MM.1S (cell line): Measurements from ENCODE around the gene RAB10.

Experiments used
- DNase-seq: peaks from one replicate; pipeline ENCODE4 v3.0.0-alpha.2; 2015
- H2AFZ ChIP-seq: fragments of 300-600 bp; sonication (generic); 2 replicates; pipeline ENCODE4 v1.6.0; 2016; ENCODE audit warnings: antibody characterized with exemption, low read length
- H3F3A ChIP-seq: fragments of 300-600 bp; sonication (generic); 2 replicates; pipeline ENCODE4 v1.6.1; 2016; ENCODE audit warnings: mild to moderate bottlenecking, antibody characterized with exemption, low read length, moderate library complexity, mixed read lengths; ENCODE audit not compliant: insufficient read depth
- H3K27ac ChIP-seq: fragments of 300-600 bp; sonication (generic); 2 replicates; pipeline ENCODE4 v1.5.1; 2016; ENCODE audit warnings: mild to moderate bottlenecking, low read length
- H3K27me3 ChIP-seq: fragments of 300-600 bp; sonication (generic); replicated peaks from 2 replicates; pipeline ENCODE4 v1.6.0; 2016; ENCODE audit warnings: low read length; ENCODE audit not compliant: insufficient read depth
- H3K36me3 ChIP-seq: fragments of 300-600 bp; sonication (generic); replicated peaks from 2 replicates; pipeline ENCODE4 v1.6.1; 2016; ENCODE audit warnings: mild to moderate bottlenecking, low read length, mixed read lengths; ENCODE audit not compliant: insufficient read depth
- H3K4me1 ChIP-seq: fragments of 300-600 bp; sonication (generic); 2 replicates; pipeline ENCODE4 v1.6.1; 2016; ENCODE audit warnings: low read length, mixed read lengths
- H3K4me2 ChIP-seq: fragments of 300-600 bp; sonication (generic); 2 replicates; pipeline ENCODE4 v1.6.0; 2016; ENCODE audit warnings: low read depth, low read length
- H3K4me3 ChIP-seq: fragments of 300-600 bp; sonication (generic); 2 replicates; pipeline ENCODE4 v1.5.1; 2016; ENCODE audit warnings: low read length, mixed read lengths
- H3K79me2 ChIP-seq: fragments of 300-600 bp; sonication (generic); 2 replicates; pipeline ENCODE4 v1.6.1; 2016; ENCODE audit warnings: mixed run types, low read length, mixed read lengths
- H3K9ac ChIP-seq: fragments of 300-600 bp; sonication (generic); 2 replicates; pipeline ENCODE4 v1.6.1; 2016; ENCODE audit warnings: low read length, mixed read lengths
- H3K9me2 ChIP-seq: fragments of 300-600 bp; sonication (generic); replicated peaks from 2 replicates; pipeline ENCODE4 v1.6.1; 2016; ENCODE audit warnings: mild to moderate bottlenecking, low read length, mixed read lengths; ENCODE audit not compliant: insufficient read depth
- H3K9me3 ChIP-seq: fragments of 300-600 bp; sonication (generic); replicated peaks from 2 replicates; pipeline ENCODE4 v1.6.1; 2016; ENCODE audit warnings: mild to moderate bottlenecking, low read length, mixed read lengths; ENCODE audit not compliant: insufficient read depth
- H4K20me1 ChIP-seq: fragments of 300-600 bp; sonication (generic); 2 replicates; pipeline ENCODE4 v1.6.1; 2016; ENCODE audit warnings: mild to moderate bottlenecking, low read length, moderate library complexity, mixed read lengths; ENCODE audit not compliant: insufficient read depth
- EZH2 ChIP-seq: fragments of 300-600 bp; sonication (generic); optimal IDR thresholded peaks from 2 replicates; pipeline ENCODE3; 2017; ENCODE audit warnings: low read depth, mild to moderate bottlenecking, antibody characterized with exemption, low read length, mixed read lengths
- EZH2phosphoT487 ChIP-seq: fragments of 300-600 bp; sonication (generic); IDR thresholded peaks from 2 replicates; pipeline ENCODE4 v1.6.1; 2018; ENCODE audit warnings: antibody characterized with exemption, low read length
- TF ChIP-seq, protein P1 (sequence below): fragments of 300-600 bp; sonication (generic); IDR thresholded peaks from 2 replicates; pipeline ENCODE4 v1.5.1; 2016; ENCODE audit warnings: antibody characterized with exemption, low read length, mixed read lengths

The RAB10 gene

DNA sequence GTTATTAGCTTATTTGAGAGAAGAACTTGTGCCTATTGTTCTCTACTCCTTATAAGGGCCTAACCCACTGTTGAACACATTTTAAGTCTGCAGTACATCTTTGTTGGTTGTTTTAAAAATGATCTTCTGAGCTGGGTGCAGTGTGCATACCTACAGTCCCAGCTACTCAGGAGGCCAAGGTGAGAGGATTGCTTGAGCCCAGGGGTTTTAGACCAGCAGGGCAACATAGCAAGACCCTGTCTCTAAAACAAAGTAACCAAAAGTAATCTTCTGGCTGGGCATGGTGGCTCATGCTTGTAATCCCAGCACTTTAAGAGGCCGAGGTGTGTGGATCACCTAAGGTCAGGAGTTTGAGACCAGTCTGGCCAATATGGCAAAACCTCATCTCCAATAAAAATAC lies 25.8 kb upstream of the RAB10 start:
- H3K9me2 ChIP-seq = no peaks in the 10 kb centered on the region
- DNase-seq = no peak
- TF ChIP-seq EZH2 (no peak), EZH2phosphoT487 (no peak)
- TF ChIP-seq, protein P1, sequence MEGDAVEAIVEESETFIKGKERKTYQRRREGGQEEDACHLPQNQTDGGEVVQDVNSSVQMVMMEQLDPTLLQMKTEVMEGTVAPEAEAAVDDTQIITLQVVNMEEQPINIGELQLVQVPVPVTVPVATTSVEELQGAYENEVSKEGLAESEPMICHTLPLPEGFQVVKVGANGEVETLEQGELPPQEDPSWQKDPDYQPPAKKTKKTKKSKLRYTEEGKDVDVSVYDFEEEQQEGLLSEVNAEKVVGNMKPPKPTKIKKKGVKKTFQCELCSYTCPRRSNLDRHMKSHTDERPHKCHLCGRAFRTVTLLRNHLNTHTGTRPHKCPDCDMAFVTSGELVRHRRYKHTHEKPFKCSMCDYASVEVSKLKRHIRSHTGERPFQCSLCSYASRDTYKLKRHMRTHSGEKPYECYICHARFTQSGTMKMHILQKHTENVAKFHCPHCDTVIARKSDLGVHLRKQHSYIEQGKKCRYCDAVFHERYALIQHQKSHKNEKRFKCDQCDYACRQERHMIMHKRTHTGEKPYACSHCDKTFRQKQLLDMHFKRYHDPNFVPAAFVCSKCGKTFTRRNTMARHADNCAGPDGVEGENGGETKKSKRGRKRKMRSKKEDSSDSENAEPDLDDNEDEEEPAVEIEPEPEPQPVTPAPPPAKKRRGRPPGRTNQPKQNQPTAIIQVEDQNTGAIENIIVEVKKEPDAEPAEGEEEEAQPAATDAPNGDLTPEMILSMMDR = no peak
- H3K79me2 ChIP-seq = no peaks in the 10 kb centered on the region
- H3K36me3 ChIP-seq = no peaks in the 10 kb centered on the region
- H3K9ac ChIP-seq = no peak overlapping the region
- no peaks in the 10 kb centered on the region for H3K9me3 ChIP-seq
- peaks cover 12% of the 10 kb centered on the region for H3K4me1 ChIP-seq
- no peak overlapping the region for H3K4me2 ChIP-seq
- H3F3A ChIP-seq = no peaks in the 10 kb centered on the region
- H3K27ac ChIP-seq = no peak overlapping the region
- no peak overlapping the region for H2AFZ ChIP-seq
- no peak overlapping the region for H3K4me3 ChIP-seq
- H3K27me3 ChIP-seq = no peaks in the 10 kb centered on the region
- H4K20me1 ChIP-seq = no peaks in the 10 kb centered on the region

DNA sequence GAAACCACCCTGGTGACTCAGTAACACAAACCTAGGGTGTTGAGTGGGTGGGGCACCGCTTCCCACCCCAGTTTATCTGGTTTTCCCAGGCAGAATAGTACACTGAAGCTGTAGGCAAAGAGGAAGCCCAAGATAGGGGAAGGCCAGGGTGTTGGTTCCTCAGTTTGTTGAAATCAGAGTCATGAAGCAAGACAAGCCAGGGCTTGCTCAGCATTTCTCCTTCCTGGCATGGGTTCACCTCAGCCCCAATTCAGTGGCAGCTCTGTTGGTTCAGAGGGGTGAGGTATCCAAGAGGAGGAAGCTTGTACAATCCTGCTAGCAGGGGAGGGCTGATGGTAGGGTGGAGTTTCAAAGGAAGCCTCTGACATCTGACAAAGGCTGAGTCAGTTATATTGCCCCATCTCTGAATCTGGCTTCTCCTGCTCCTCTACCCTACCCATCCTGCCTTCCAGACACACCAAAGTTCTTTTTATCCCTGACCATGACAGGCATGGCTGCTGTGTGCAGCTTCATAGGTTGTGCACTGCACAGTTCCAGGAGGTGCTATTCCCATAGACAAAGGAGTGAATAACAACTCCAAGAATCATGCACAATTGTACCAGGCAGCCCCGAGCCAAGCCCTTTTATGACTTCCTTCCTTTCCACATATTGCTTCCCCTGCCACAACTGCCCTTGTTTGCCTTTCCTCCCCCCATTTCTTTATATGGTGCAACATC lies 24.9 kb upstream of the RAB10 start:
- H3K36me3 ChIP-seq = no peaks in the 10 kb centered on the region
- no peak overlapping the region for H3K4me3 ChIP-seq
- H3K4me1 ChIP-seq = peaks cover 12% of the 10 kb centered on the region
- H3K79me2 ChIP-seq = no peaks in the 10 kb centered on the region
- H3K9me2 ChIP-seq = no peaks in the 10 kb centered on the region
- TF ChIP-seq, protein P1 = no peak
- TF ChIP-seq EZH2 (no peak), EZH2phosphoT487 (no peak)
- peak; percentile 44 for DNase-seq
- H3K27ac ChIP-seq = peak overlapping the region; percentile 13; the same call in 1 of the 2 replicates
- H3K4me2 ChIP-seq = no peak overlapping the region; the same call in none of the 2 replicates
- no peaks in the 10 kb centered on the region for H3K9me3 ChIP-seq
- H3K9ac ChIP-seq = no peak overlapping the region
- H3F3A ChIP-seq = no peaks in the 10 kb centered on the region
- H2AFZ ChIP-seq = peak overlapping the region; percentile 75
- H4K20me1 ChIP-seq = no peaks in the 10 kb centered on the region
- no peaks in the 10 kb centered on the region for H3K27me3 ChIP-seq

DNA sequence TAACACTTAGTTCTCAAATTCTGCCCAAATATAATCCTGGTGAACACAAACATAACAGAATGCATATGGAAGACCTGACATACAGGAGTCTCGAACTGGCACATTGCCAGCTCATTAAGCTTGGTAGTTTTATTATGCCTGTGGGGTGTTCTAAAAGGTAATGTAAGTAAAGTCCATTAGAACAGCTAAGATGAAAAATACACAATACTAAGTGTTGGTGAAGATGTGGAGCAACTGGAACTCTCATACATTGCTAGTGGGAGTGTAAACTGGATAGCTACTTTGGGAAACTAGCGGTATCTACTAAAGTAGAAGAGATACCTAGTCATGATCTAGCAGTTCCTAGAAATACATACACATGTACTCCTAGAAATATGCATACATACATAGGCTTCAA lies 24.3 kb upstream of the RAB10 start:
- Histone ChIP-seq H3K9ac (no peak overlapping the region), H3K4me1 (peaks cover 12% of the 10 kb centered on the region), H3K9me3 (no peaks in the 10 kb centered on the region), H3K4me3 (no peak overlapping the region), H4K20me1 (no peaks in the 10 kb centered on the region), H3K27ac (no peak overlapping the region), H3K36me3 (no peaks in the 10 kb centered on the region), H2AFZ (no peak overlapping the region), H3F3A (no peaks in the 10 kb centered on the region), H3K79me2 (no peaks in the 10 kb centered on the region), H3K27me3 (no peaks in the 10 kb centered on the region), H3K4me2 (no peak overlapping the region; the same call in 1 of the 2 replicates), H3K9me2 (no peaks in the 10 kb centered on the region)
- DNase-seq = no peak
- TF ChIP-seq, protein P1 = no peak
- TF ChIP-seq EZH2phosphoT487 (no peak), EZH2 (no peak)
